AG10803 (cell line): Measurements from ENCODE around the gene DOK6.
"Not testable (repeated sequence)": the region's sequence is repeated elsewhere in the genome, so short reads cannot be mapped to it uniquely, and the experiment has no call there.

Experiments
- DNase-seq: peaks from one replicate; pipeline ENCODE4 v3.0.0; 2010; ENCODE audit warnings: low read depth
- H3K4me3 ChIP-seq: 2 replicates; pipeline ENCODE4 v1.5.1; 2011; ENCODE audit warnings: mild to moderate bottlenecking, low read length, control low read depth
- CTCF ChIP-seq: conservative IDR thresholded peaks from 2 replicates; pipeline ENCODE4 v1.5.1; 2011; ENCODE audit warnings: mild to moderate bottlenecking, low read length, control low read depth, inconsistent platforms

DOK6 gene

GRCh38 chr18:69817335-69817940 lies 416.8 kb downstream of the DOK6 start:
- peak; percentile 87 for DNase-seq
- TF ChIP-seq CTCF: no peak
- no peak overlapping the region for H3K4me3 ChIP-seq

- TF ChIP-seq CTCF: no peak
- no peak overlapping the region for H3K4me3 ChIP-seq
- no peak for DNase-seq
These were observed 418.8 kb downstream of the DOK6 start for GRCh38 chr18:69819460-69819859.

GRCh38 chr18:69820538-69820937 lies 419.9 kb downstream of the DOK6 start:
- no peak overlapping the region for H3K4me3 ChIP-seq
- DNase-seq: no peak
- no peak for TF ChIP-seq CTCF

GRCh38 chr18:69830189-69830588 lies 429.5 kb downstream of the DOK6 start:
- no peak overlapping the region for H3K4me3 ChIP-seq
- no peak for DNase-seq
- no peak for TF ChIP-seq CTCF

- H3K4me3 ChIP-seq, DNase-seq: not testable (repeated sequence)
These were observed 434.3 kb downstream of the DOK6 start for GRCh38 chr18:69834980-69835379.

GRCh38 chr18:69838003-69838402 lies 437.3 kb downstream of the DOK6 start:
- no peak for DNase-seq
- no peak for TF ChIP-seq CTCF
- no peak overlapping the region for H3K4me3 ChIP-seq

GRCh38 chr18:69838620-69839411 lies 438.1 kb downstream of the DOK6 start:
- TF ChIP-seq CTCF: no peak
- DNase-seq: no peak
- no peak overlapping the region for H3K4me3 ChIP-seq
